Endothelial cell of umbilical vein (primary cell): ENCODE results near the gene PRDX3. TPM values are rescaled to one million over a fixed set of nuclear protein-coding genes. Genes with fewer than 3 reads are reported as not detected.

Experiments
- BruUV-seq: library from RNA; stranded (reverse); fragments of 400-500 nt; replicated peaks from 2 replicates; lab custom pipeline; 2021; lab: Mats Ljungman, UMichigan
- CTCF ChIA-PET: fragments of 300-600, 350-600 bp; sonication (Branson Sonifier 250); formaldehyde crosslinking; loops from one replicate; lab custom pipeline; 2021; ENCODE audit warnings: antibody characterized with exemption, inconsistent platforms; lab: Charles Lee
- POLR2A ChIA-PET: fragments of 300-600, 350-600 bp; sonication (Branson Sonifier 250); formaldehyde crosslinking; loops from one replicate; lab custom pipeline; 2021; ENCODE audit warnings: antibody characterized with exemption, inconsistent platforms; lab: Charles Lee
- DNase-seq: peaks from one replicate; pipeline ENCODE4 v3.0.0-alpha.2; 2011; ENCODE audit warnings: low read depth, low spot score
- FAIRE-seq: peaks from 2 replicates; lab custom pipeline; 2011; peaks lifted over from hg19 to GRCh38; lab: Jason Lieb, UNC
- H2AFZ ChIP-seq: 2 replicates; pipeline ENCODE4 v1.6.0; 2012; ENCODE audit warnings: low read depth, low read length, control low read depth, inconsistent platforms
- H3K27ac ChIP-seq: 2 replicates; pipeline ENCODE4 v1.5.1; 2011; ENCODE audit warnings: low read depth, mild to moderate bottlenecking, control low read depth, low read length, moderate library complexity; ENCODE audit not compliant: insufficient read depth
- H3K27me3 ChIP-seq, 2 experiments: 2 replicates each; pipeline versions ENCODE4 v1.6.0 to v1.6.1; 2011; ENCODE audit warnings: low read length in 2 of 2, mixed read lengths in 1 of 2; ENCODE audit not compliant: control insufficient read depth in 2 of 2, insufficient read depth in 2 of 2
- H3K36me3 ChIP-seq, 2 experiments: 2 replicates in 1 of 2; 3 replicates in 1 of 2; pipeline ENCODE4 v1.5.1; 2011; ENCODE audit warnings: low read length in 2 of 2, mild to moderate bottlenecking in 1 of 2, moderate library complexity in 1 of 2; ENCODE audit not compliant: control insufficient read depth in 2 of 2, insufficient read depth in 2 of 2; ENCODE audit errors: extremely low read depth in 1 of 2
- H3K4me1 ChIP-seq: 3 replicates; pipeline ENCODE4 v1.5.1; 2011; ENCODE audit warnings: mild to moderate bottlenecking, low read length; ENCODE audit not compliant: control insufficient read depth, insufficient read depth; ENCODE audit errors: extremely low read depth
- H3K4me2 ChIP-seq: 2 replicates; pipeline ENCODE4 v1.6.1; 2011; ENCODE audit warnings: low read length, control low read depth, mixed read lengths; ENCODE audit not compliant: insufficient read depth
- H3K4me3 ChIP-seq, 3 experiments: fragments of 200-600 bp in 1 of 3; sonication (generic), shearing (Covaris generic) in 1 of 3; replicated peaks in 1 of 3; 2 replicates each; pipeline ENCODE4 v1.5.1; 2011 to 2016; ENCODE audit warnings: control low read depth in 3 of 3, low read length in 3 of 3, mild to moderate bottlenecking in 2 of 3, inconsistent platforms in 1 of 3, low read depth in 1 of 3, moderate library complexity in 1 of 3; ENCODE audit not compliant: insufficient read depth in 1 of 3
- H3K79me2 ChIP-seq: 2 replicates; pipeline ENCODE4 v1.6.0; 2012; ENCODE audit warnings: low read length, inconsistent platforms; ENCODE audit not compliant: control insufficient read depth, insufficient read depth
- H3K9ac ChIP-seq: replicated peaks from 2 replicates; pipeline ENCODE3; 2011; ENCODE audit warnings: low read length, control low read depth; ENCODE audit not compliant: insufficient read depth; ENCODE audit errors: extremely low read depth
- H3K9me1 ChIP-seq: replicated peaks from 3 replicates; pipeline ENCODE4 v1.6.0; 2011; ENCODE audit warnings: mild to moderate bottlenecking, low read length; ENCODE audit not compliant: control insufficient read depth, insufficient read depth; ENCODE audit errors: extremely low read depth
- H3K9me3 ChIP-seq: replicated peaks from 2 replicates; pipeline ENCODE4 v1.5.1; 2012; ENCODE audit warnings: low read length, inconsistent platforms; ENCODE audit not compliant: control insufficient read depth, insufficient read depth
- H4K20me1 ChIP-seq: replicated peaks from 2 replicates; pipeline ENCODE3; 2011; ENCODE audit warnings: mild to moderate bottlenecking, low read length; ENCODE audit not compliant: control insufficient read depth, insufficient read depth; ENCODE audit errors: extremely low read depth
- CTCF ChIP-seq, 2 donors: IDR thresholded peaks; 1 replicate in 1 of 2; 2 replicates in 1 of 2; pipeline ENCODE4 v1.5.1; 2011; ENCODE audit warnings: low read length in 2 of 2, mild to moderate bottlenecking in 2 of 2, moderate library complexity in 2 of 2, control low read depth in 1 of 2, inconsistent platforms in 1 of 2, low read depth in 1 of 2; ENCODE audit not compliant: insufficient read depth in 1 of 2; ENCODE audit errors: extremely low read depth in 1 of 2
- MYC ChIP-seq: IDR thresholded peaks from one replicate; pipeline ENCODE4 v1.6.1; 2011; ENCODE audit warnings: mild to moderate bottlenecking, low read depth, low read length
- POLR2A ChIP-seq: IDR thresholded peaks from 2 replicates; pipeline ENCODE4 v1.6.1; 2012; ENCODE audit warnings: low read depth, mild to moderate bottlenecking, control low read depth, low read length
- POLR2AphosphoS5 ChIP-seq: IDR thresholded peaks from 2 replicates; pipeline ENCODE4 v1.6.1; 2012; ENCODE audit warnings: low read depth, mild to moderate bottlenecking, control low read depth, low read length, moderate library complexity; ENCODE audit not compliant: insufficient read depth
- dilution Hi-C: fragments of 300-500 bp; cut with MboI; formaldehyde crosslinking; loops from one replicate; pipeline ENCODE4 v1.15.0; 2019; ENCODE audit warnings: low sequenced_read_pairs; ENCODE audit not compliant: extremely low pct_ligation_motif_present
- intact Hi-C: fragments of 100-400 bp; cut with micrococcal nuclease; formaldehyde crosslinking; loops from one replicate; pipeline ENCODE4 v1.10.0; 2022
- polyA plus RNA-seq, 4 experiments: library from polyadenylated mRNA; depleted of rRNA in 3 of 4; stranded (reverse) in 3 of 4; unstranded in 1 of 4; fragments of >200 nt; gene quantifications; 2 replicates each; pipeline versions ENCODE4 v1.2.1 to v1.2.3, GENCODE V29; 2011 to 2012; ENCODE audit warnings: missing spikeins in 1 of 4
- total RNA-seq: library from RNA; stranded (reverse); gene quantifications from 2 replicates; pipeline ENCODE4 v1.2.3, GENCODE V29; 2021

Gene PRDX3
- total and polyA plus RNA-seq, 2 donors (not counting 3 experiments of a cell fraction or from before 2014, with no cell fraction given), result 123 to 124 TPM

- H3K4me1 ChIP-seq, result peaks cover 45% of the 10 kb centered on the region
- TF ChIP-seq CTCF (IDR thresholded peaks at IDR 0.05; ENCODE audit: extremely low read depth in 1 of 2, insufficient read depth in 1 of 2, low read depth in 1 of 2, low read length in 2 of 2) (peak; percentile 79 to 85), POLR2AphosphoS5 (no peak)
- peak; percentile 68 for FAIRE-seq
- POLR2A ChIA-PET, result interaction anchor here (0.6 to 1.2 kb wide), 4 partner anchors 38 to 196 kb away, joined by 3 to 7 read pairs (median 3); no protein-coding TSS in a partner anchor
- dilution Hi-C loops, result no loop called here
- no peaks in the 10 kb centered on the region for H3K27me3 ChIP-seq
- BruUV-seq, result TSS peak; percentile 14
- no peaks in the 10 kb centered on the region for H3K9me1 ChIP-seq
- peak; percentile 77 for DNase-seq
- CTCF ChIA-PET, result interaction anchor here (0.6 to 8.6 kb wide), 46 partner anchors 9 to 334 kb away, joined by 3 to 180 read pairs (median 5); partner anchors contain the start of gene RGS10
- intact Hi-C loops, result loop anchor here (1.0 to 10.0 kb wide), 3 partner anchors 24 to 446 kb away; partner anchors contain the start of gene BAG3
- H3K4me3 ChIP-seq, result peak overlapping the region; percentile 68 to 90 (median 74)
- no peaks in the 10 kb centered on the region for H4K20me1 ChIP-seq
- H3K36me3 ChIP-seq, result no peaks in the 10 kb centered on the region
- peak overlapping the region; percentile 70 for H3K27ac ChIP-seq
- peak overlapping the region; percentile 83 for H3K9ac ChIP-seq
- peak overlapping the region; percentile 94 for H3K4me2 ChIP-seq
- peaks cover 24% of the 10 kb centered on the region for H3K79me2 ChIP-seq
- H3K9me3 ChIP-seq, result no peaks in the 10 kb centered on the region
- H2AFZ ChIP-seq, result peak overlapping the region; percentile 1
Measured at GRCh38 chr10:119209035-119209735, 30.6 kb upstream of the PRDX3 start.

- FAIRE-seq (no peak), DNase-seq (no peak)
- dilution Hi-C loops (no loop called here), intact Hi-C loops (loop anchor here (1.0 to 10.0 kb wide), 2 partner anchors 162 to 446 kb away; partner anchors contain the start of gene BAG3)
- CTCF ChIA-PET, result interaction anchor here (0.6 to 8.6 kb wide), 27 partner anchors 9 to 334 kb away, joined by 3 to 180 read pairs (median 11); partner anchors contain the start of gene RGS10
- H3K9ac ChIP-seq, result peak overlapping the region; percentile 83
- H3K9me1 ChIP-seq, result no peaks in the 10 kb centered on the region
- H3K4me3 ChIP-seq, result peak overlapping the region; percentile 68 to 90 (median 74)
- no peaks in the 10 kb centered on the region for H4K20me1 ChIP-seq
- H3K4me1 ChIP-seq, result peaks cover 49% of the 10 kb centered on the region
- H2AFZ ChIP-seq, result peak overlapping the region; percentile 1
- peak overlapping the region; percentile 94 for H3K4me2 ChIP-seq
- POLR2A ChIA-PET, result interaction anchor here (0.6 to 1.2 kb wide), 2 partner anchors 62 to 133 kb away, joined by 3 to 4 read pairs; no protein-coding TSS in a partner anchor
- BruUV-seq, result no TSS peak
- H3K9me3 ChIP-seq, result no peaks in the 10 kb centered on the region
- H3K79me2 ChIP-seq, result peaks cover 24% of the 10 kb centered on the region
- H3K36me3 ChIP-seq, result no peaks in the 10 kb centered on the region
- TF ChIP-seq MYC (no peak), POLR2A (peak; percentile 11), CTCF (IDR thresholded peaks at IDR 0.05; ENCODE audit: extremely low read depth in 1 of 2, insufficient read depth in 1 of 2, low read depth in 1 of 2, low read length in 2 of 2) (no peak)
- H3K27me3 ChIP-seq, result no peaks in the 10 kb centered on the region
- H3K27ac ChIP-seq, result peak overlapping the region; percentile 70
Measured at GRCh38 chr10:119208553-119208940, 29.9 kb upstream of the PRDX3 start.
